Epithelial cell of esophagus (primary cell): ENCODE data around the gene CELF4.
A peak's percentile ranks its signal among the peaks of the same experiment; 100 is the strongest.

Experiments
- DNase-seq: peaks from one replicate; pipeline ENCODE4 v3.0.0; 2010; ENCODE audit warnings: low read depth
- H3K4me3 ChIP-seq: 2 replicates; pipeline ENCODE4 v1.5.1; 2011; ENCODE audit warnings: mild to moderate bottlenecking, low read length, control low read depth
- TF ChIP-seq, protein P1 (sequence below): IDR thresholded peaks from 2 replicates; pipeline ENCODE4 v1.5.1; 2011; ENCODE audit warnings: low read depth, mild to moderate bottlenecking, low read length, control low read depth, inconsistent platforms; ENCODE audit not compliant: insufficient read depth; ENCODE audit errors: missing control alignments

Gene CELF4

GRCh38 chr18:37560003-37560402 lies 5.6 kb downstream of the CELF4 start:
- TF ChIP-seq, protein P1, sequence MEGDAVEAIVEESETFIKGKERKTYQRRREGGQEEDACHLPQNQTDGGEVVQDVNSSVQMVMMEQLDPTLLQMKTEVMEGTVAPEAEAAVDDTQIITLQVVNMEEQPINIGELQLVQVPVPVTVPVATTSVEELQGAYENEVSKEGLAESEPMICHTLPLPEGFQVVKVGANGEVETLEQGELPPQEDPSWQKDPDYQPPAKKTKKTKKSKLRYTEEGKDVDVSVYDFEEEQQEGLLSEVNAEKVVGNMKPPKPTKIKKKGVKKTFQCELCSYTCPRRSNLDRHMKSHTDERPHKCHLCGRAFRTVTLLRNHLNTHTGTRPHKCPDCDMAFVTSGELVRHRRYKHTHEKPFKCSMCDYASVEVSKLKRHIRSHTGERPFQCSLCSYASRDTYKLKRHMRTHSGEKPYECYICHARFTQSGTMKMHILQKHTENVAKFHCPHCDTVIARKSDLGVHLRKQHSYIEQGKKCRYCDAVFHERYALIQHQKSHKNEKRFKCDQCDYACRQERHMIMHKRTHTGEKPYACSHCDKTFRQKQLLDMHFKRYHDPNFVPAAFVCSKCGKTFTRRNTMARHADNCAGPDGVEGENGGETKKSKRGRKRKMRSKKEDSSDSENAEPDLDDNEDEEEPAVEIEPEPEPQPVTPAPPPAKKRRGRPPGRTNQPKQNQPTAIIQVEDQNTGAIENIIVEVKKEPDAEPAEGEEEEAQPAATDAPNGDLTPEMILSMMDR = no peak
- DNase-seq = no peak
- no peak overlapping the region for H3K4me3 ChIP-seq

DNA sequence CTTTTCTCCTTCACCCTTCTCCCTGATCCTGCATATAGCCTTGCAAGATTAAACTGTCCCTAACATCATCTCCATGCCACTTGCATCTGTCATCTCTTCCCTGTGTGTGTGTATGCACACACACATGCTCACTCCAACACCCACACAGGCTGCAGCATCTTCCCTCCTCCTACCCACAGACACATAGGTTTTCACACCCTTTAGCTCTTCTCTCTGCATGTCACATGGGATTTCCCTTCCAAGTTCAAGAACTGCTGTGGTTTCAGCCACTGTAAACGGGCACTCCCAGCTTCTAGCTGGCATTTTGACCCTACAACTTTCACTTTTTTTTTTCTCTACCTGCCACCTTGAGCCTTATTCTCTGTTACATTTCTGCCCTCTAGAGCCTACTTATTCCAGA lies 6.4 kb downstream of the CELF4 start:
- no peak for DNase-seq
- H3K4me3 ChIP-seq = no peak overlapping the region
- TF ChIP-seq, protein P1 = no peak

GRCh38 chr18:37554399-37554787 lies 11.2 kb downstream of the CELF4 start:
- TF ChIP-seq, protein P1 = no peak
- DNase-seq = no peak
- no peak overlapping the region for H3K4me3 ChIP-seq

- no peak overlapping the region for H3K4me3 ChIP-seq
- TF ChIP-seq, protein P1 = peak; percentile 34
- DNase-seq = no peak
Measured at GRCh38 chr18:37553633-37554398, 11.8 kb downstream of the CELF4 start.

DNA sequence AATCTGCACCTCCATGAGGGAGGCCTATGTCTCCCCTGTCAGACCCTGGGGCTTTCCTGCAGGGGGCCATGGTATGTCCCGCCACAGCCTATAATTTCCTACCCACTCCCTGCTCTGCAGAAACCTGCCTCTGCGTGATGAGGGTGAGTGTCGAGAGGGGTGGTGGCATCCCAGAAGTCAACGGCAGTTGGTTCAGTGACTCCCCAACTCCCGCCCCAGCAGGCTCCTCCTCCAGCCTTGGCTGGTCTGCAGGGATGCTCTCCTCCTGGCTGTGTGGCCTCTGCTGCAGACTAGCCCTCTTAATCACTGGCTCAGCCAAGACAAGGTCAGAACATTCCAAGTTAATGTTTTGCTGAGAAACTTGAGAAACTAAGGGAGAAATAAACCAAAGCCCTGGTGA lies 13.3 kb downstream of the CELF4 start:
- H3K4me3 ChIP-seq = no peak overlapping the region
- TF ChIP-seq, protein P1 = no peak
- DNase-seq = no peak

GRCh38 chr18:37551846-37552245 lies 13.8 kb downstream of the CELF4 start:
- TF ChIP-seq, protein P1 = no peak
- no peak overlapping the region for H3K4me3 ChIP-seq
- no peak for DNase-seq

DNA sequence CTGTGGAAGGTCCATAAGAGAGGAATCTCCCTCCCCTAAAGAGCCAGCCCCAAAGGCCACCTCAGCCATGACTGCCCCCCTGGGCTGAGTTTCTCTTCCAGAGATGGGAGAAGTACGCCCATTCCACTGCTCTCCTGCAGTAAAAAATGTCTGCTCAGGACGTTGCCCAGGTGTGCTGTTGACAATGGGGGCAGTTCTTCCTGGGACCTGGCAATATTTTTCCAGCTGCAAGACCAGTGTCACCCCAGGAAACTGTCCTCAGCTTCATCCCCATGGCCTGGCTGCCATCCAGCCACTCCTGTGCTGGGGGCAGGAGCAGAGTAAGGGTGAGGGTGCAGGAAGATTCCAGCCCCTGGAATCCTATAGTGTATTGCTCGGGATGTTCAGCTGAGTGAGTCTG lies 14.3 kb downstream of the CELF4 start:
- H3K4me3 ChIP-seq = no peak overlapping the region
- TF ChIP-seq, protein P1 = no peak
- no peak for DNase-seq
